Measurements from ENCODE around the gene ZNF268. TPM values are rescaled to one million over a fixed set of nuclear protein-coding genes. Genes with fewer than 3 reads are reported as not detected.

The ZNF268 gene
- total RNA-seq, 1 experiment from 2014 or later = 21.7 TPM

DNA sequence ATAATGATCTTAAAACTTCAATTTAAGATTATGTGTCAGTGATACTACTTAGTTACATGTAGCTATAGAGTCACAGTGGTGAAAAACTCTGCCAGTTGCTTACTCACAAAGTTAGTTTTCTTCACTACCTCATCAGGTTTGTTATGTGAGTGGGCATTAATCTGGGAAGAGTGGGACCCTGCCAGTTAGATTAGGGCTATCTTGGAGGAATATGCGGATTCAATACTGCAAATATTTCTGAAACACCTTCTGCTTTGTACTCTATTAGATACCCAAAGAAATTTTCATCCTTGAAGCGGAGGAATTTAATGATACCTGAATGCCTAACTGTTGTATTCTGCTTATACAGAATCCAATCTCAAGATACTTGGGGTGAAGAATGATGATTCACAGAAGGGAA is 25.1 kb downstream of the ZNF268 start:
- peaks cover 22% of the 10 kb centered on the region for H3K36me3 ChIP-seq (replicated peaks; ENCODE audit: control insufficient read depth, insufficient read depth, low read length)
- no peak for DNase-seq
- no peak overlapping the region for H3K4me3 ChIP-seq (ENCODE audit: insufficient read depth, low read depth, low read length)
- no peaks in the 10 kb centered on the region for H3K27me3 ChIP-seq (ENCODE audit: control insufficient read depth, insufficient read depth, low read length)

DNA sequence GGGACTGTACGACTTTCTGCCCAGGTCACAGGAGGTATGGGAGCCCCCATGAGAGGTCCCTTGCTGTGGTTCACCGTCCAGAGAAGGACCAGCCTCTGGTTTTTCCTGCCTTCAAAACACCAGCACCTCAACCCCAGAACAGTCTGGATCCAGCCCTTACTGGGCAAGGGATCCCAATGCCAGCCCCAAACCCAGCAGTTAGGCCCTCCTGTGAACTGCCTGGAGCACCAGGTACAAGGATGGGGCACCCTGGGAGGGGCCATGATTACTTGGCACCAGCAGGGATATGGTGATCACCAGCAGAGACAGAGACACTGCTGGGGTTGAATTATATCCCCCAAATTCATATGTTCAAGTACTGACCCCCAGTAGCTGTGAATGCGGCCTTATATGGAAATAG is 34.4 kb downstream of the ZNF268 start:
- no peak for DNase-seq
- Histone ChIP-seq H3K27me3 (ENCODE audit: control insufficient read depth, insufficient read depth, low read length) (no peaks in the 10 kb centered on the region), H3K36me3 (replicated peaks; ENCODE audit: control insufficient read depth, insufficient read depth, low read length) (no peaks in the 10 kb centered on the region), H3K4me3 (ENCODE audit: insufficient read depth, low read depth, low read length) (no peak overlapping the region)

DNA sequence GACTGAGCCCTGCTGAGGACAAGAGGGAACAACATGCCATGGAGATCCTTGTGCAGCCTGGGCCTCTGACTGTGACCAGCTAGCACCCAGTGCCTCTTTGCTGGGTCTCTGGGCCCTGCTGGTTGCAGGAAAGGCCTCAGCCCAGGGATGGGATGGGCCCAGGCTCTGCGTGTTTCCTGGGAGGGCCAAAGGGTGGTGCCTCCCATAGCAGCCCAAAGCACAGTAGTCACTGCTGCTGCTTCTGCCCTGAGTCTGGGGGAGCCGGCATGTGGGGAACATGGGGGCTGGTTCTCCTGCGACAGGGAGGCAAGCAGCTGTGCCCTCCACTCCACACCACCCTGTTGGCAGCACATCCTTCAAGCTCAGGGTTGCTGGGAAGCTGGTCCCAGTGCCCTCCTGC is 35.9 kb downstream of the ZNF268 start:
- no peaks in the 10 kb centered on the region for H3K27me3 ChIP-seq (ENCODE audit: control insufficient read depth, insufficient read depth, low read length)
- DNase-seq = no peak
- no peaks in the 10 kb centered on the region for H3K36me3 ChIP-seq (replicated peaks; ENCODE audit: control insufficient read depth, insufficient read depth, low read length)
- H3K4me3 ChIP-seq (ENCODE audit: insufficient read depth, low read depth, low read length) = no peak overlapping the region

DNA sequence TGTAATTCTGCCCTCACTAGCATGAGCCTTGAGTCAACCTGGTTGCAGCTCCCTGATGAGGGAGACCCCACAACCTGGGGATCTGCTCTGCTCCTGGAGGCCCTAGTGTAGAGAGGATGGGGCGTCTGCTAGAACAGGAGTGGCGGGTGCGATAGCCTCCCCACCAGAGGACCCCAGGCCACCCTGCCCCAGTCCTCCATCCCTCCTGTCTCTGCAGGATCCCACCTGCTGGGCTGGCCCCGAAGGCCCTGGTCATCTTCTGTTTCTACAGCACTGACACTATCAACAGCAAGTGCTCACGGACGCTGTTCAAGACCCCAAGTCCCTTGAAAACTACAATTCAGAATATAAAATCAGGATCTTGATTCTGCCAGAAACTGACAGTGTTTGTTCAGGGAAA is 39.2 kb downstream of the ZNF268 start:
- DNase-seq = peak; percentile 13
- Histone ChIP-seq H3K4me3 (ENCODE audit: insufficient read depth, low read depth, low read length) (no peak overlapping the region), H3K27me3 (ENCODE audit: control insufficient read depth, insufficient read depth, low read length) (no peaks in the 10 kb centered on the region), H3K36me3 (replicated peaks; ENCODE audit: control insufficient read depth, insufficient read depth, low read length) (no peaks in the 10 kb centered on the region)

DNA sequence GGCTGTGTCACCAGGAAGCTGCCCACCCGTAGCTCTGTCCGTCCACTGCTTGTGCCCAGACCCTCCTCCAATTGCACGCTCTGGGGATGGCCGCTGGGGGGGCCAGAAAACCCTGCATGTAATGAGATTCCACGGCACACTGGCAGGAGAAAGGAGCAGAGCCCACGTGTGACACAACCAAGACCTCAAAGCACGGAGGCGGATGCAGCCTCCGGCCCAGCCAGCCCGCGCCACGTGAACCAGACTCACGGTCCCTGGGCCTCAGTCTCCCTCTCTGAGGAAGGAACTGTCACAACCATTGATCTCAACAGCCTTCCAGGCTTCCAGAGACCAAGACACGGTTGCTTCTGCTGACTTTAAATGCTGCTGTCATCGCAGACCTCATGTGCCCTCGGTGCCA is 39.9 kb downstream of the ZNF268 start:
- H3K4me3 ChIP-seq (ENCODE audit: insufficient read depth, low read depth, low read length) = no peak overlapping the region
- H3K27me3 ChIP-seq (ENCODE audit: control insufficient read depth, insufficient read depth, low read length) = no peaks in the 10 kb centered on the region
- DNase-seq = peak; percentile 13
- H3K36me3 ChIP-seq (replicated peaks; ENCODE audit: control insufficient read depth, insufficient read depth, low read length) = no peaks in the 10 kb centered on the region

DNA sequence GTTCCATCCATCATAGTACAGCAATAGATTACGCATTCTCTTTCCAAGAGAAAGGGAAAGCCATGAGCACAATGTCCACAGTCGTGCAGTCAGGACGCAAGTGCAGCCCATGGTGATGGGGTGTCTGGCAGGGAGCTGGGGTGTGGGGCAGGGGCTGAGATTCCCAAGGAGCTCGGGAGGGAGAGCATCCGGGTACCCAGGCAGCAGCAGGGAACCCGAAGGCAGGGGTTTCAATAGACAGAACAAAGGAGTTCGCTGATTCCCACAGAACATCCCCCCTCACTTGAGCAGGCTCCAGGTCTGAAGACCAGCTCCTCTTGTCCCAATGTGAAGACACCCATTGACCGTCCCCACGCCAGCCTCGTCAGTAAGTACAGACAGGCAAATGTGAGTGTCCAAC is 40.9 kb downstream of the ZNF268 start:
- Histone ChIP-seq H3K27me3 (ENCODE audit: control insufficient read depth, insufficient read depth, low read length) (no peaks in the 10 kb centered on the region), H3K36me3 (replicated peaks; ENCODE audit: control insufficient read depth, insufficient read depth, low read length) (no peaks in the 10 kb centered on the region), H3K4me3 (ENCODE audit: insufficient read depth, low read depth, low read length) (no peak overlapping the region)
- DNase-seq = no peak

DNA sequence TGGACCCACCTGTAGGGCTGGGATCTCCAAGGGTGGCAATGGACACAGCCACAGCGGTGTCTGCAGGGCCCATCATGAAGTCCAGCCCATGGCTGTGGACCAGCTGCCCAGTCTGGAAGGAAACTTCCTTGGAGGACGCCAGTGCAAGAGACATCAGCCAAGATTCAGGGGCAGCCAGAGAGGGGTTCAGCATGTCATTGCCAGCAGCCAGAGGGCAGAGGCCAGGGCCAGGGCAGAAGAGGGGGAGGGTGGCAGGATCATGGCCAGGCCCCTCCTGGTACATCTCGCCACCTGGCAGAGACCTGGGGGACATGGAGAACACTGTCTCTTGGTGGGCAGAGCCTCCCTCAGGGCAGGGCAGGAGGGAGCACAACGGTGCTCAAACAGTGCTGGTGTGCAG is 44.2 kb downstream of the ZNF268 start:
- H3K27me3 ChIP-seq (ENCODE audit: control insufficient read depth, insufficient read depth, low read length) = no peaks in the 10 kb centered on the region
- no peak for DNase-seq
- no peak overlapping the region for H3K4me3 ChIP-seq (ENCODE audit: insufficient read depth, low read depth, low read length)
- H3K36me3 ChIP-seq (replicated peaks; ENCODE audit: control insufficient read depth, insufficient read depth, low read length) = no peaks in the 10 kb centered on the region

DNA sequence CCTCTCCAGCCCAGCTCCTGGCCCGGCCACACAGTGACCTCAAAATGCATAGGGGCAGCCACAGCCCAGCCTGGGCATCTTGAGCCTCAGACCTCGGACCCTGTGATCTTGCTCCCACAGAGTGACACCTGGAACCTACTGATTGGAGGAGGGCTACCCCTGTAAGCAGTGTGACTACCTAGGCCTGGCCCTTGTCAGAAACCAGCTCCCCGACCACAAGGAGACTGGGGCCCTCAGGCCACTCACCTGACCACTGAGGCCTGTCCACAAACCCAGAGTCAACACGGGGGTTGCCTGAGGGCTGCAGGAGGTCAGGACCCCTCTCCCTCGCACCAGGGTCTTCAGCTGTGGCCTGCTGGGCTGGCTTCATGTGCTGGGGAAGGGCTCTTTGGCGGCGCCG is 45.4 kb downstream of the ZNF268 start:
- no peak overlapping the region for H3K4me3 ChIP-seq (ENCODE audit: insufficient read depth, low read depth, low read length)
- DNase-seq = peak; percentile 14
- H3K36me3 ChIP-seq (replicated peaks; ENCODE audit: control insufficient read depth, insufficient read depth, low read length) = no peaks in the 10 kb centered on the region
- H3K27me3 ChIP-seq (ENCODE audit: control insufficient read depth, insufficient read depth, low read length) = no peaks in the 10 kb centered on the region

DNA sequence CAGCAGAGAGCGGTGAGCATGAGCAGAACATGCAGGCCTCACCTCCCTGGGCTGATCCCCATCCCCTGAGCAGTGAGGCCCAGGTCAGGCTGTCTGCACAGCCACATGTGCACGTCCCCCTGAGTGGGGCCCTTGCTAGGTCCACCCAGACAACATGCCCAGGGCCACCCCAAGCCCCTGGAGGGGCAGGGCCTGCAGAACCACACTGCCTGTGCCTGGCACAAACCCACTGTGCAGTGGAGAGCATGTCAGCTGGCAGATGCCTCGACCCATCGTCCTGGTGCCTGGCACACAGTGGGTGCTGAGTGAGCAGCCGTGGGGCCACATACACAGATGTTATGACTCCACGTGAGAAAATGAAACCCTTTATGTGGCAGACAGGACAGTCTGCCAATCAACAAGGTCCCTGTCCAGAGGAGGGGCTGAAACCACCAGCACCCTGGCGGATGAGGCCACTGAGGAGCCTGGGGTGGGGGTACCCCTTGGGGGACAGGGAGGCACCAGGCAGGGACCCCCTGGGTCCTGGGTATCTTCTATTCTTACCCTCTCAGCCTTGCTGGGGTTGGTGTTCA is 46.1 kb downstream of the ZNF268 start:
- peak; percentile 18 for DNase-seq
- no peaks in the 10 kb centered on the region for H3K27me3 ChIP-seq (ENCODE audit: control insufficient read depth, insufficient read depth, low read length)
- no peaks in the 10 kb centered on the region for H3K36me3 ChIP-seq (replicated peaks; ENCODE audit: control insufficient read depth, insufficient read depth, low read length)
- no peak overlapping the region for H3K4me3 ChIP-seq (ENCODE audit: insufficient read depth, low read depth, low read length)

DNA sequence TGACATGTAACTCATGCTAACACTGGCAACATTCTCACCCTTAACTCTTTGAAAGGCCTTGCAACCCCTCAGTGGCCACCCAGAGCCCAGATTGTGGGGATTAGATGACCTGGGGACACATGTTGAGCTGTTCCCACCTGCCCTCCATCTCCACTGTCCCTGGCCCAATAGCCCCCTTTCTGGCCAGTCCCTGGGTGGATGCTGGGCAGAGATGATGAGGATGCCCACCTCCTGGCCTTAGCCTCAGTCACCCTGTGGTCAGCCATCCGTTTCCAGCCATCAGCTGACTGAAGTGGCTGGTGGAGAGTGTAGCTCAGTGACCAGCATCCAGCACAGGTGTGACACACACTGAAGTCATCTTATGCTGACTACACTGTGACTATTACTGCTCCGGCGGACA is 49.7 kb downstream of the ZNF268 start:
- Histone ChIP-seq H3K27me3 (ENCODE audit: control insufficient read depth, insufficient read depth, low read length) (no peaks in the 10 kb centered on the region), H3K36me3 (replicated peaks; ENCODE audit: control insufficient read depth, insufficient read depth, low read length) (no peaks in the 10 kb centered on the region), H3K4me3 (ENCODE audit: insufficient read depth, low read depth, low read length) (no peak overlapping the region)
- no peak for DNase-seq

DNA sequence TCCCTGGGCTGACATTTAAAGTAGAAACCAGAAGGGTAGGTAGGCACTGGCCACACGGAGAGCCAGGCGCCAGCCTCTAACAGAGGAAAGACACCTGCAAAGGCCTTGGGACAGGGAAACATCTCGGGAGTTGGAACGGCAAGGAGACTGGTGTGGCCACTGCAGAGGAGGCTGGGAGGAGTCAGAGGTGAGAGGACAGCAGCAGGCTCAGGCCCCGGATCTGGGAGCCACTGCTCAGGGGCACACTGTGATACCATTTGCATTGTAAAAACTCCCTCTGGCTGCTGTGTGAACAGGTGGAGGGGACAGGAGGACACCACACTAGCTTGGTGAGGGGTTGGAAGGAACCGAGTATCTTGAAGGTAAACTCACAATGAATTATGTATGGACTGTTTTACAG is 51.7 kb downstream of the ZNF268 start:
- no peaks in the 10 kb centered on the region for H3K36me3 ChIP-seq (replicated peaks; ENCODE audit: control insufficient read depth, insufficient read depth, low read length)
- H3K27me3 ChIP-seq (ENCODE audit: control insufficient read depth, insufficient read depth, low read length) = no peaks in the 10 kb centered on the region
- DNase-seq = peak; percentile 9
- no peak overlapping the region for H3K4me3 ChIP-seq (ENCODE audit: insufficient read depth, low read depth, low read length)

DNA sequence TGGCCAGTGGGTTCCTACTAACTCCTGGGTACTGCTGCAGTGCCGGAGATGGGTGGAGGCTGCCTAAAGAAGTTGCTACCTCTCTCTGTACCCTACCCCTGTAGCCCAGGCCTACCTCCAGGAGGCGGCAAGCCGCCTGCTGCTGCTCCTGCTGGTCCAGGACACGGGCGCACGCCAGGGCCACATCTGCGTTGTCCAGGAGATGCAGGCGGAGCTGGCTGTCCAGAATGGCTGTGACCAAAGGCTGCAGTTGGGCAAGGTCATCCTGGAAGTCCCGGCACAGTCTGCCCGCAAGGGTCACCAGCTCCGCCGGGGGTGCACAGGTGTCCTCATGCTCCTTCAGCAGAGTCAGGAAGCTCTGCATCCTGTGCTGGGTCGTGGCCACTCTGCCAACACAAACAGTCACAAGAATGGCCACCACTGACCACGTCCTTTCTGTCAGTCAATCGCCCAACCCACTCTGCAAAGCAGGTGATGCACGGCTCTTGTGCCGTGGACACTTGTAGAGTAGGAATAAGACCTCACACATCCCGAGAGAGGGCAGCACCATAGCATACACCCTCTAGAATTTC is 52.8 kb downstream of the ZNF268 start:
- peak; percentile 20 for DNase-seq
- Histone ChIP-seq H3K36me3 (replicated peaks; ENCODE audit: control insufficient read depth, insufficient read depth, low read length) (no peaks in the 10 kb centered on the region), H3K4me3 (ENCODE audit: insufficient read depth, low read depth, low read length) (no peak overlapping the region), H3K27me3 (ENCODE audit: control insufficient read depth, insufficient read depth, low read length) (no peaks in the 10 kb centered on the region)

DNA sequence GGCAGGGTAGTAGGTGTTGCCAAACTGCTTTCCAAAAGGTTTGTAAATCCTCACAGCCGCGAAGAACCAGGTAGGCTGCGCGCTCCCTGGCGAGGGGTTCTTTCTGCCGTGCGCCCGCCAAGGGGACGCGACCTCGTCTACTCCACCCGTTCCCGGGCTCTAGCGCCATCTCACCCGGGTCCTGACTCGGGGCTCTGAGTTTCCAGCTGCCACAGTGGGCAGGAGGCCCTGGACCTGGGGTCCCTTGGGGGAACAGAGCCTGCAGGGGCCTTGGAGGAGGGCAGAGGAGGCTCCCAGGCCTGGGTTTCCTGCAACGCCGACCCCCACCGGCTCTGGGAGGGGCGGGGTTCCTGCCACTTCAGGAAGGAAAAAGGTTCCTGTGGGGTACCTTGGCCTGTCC is 53.7 kb downstream of the ZNF268 start:
- Histone ChIP-seq H3K36me3 (replicated peaks; ENCODE audit: control insufficient read depth, insufficient read depth, low read length) (no peaks in the 10 kb centered on the region), H3K4me3 (ENCODE audit: insufficient read depth, low read depth, low read length) (no peak overlapping the region), H3K27me3 (ENCODE audit: control insufficient read depth, insufficient read depth, low read length) (no peaks in the 10 kb centered on the region)
- peak; percentile 31 for DNase-seq

DNA sequence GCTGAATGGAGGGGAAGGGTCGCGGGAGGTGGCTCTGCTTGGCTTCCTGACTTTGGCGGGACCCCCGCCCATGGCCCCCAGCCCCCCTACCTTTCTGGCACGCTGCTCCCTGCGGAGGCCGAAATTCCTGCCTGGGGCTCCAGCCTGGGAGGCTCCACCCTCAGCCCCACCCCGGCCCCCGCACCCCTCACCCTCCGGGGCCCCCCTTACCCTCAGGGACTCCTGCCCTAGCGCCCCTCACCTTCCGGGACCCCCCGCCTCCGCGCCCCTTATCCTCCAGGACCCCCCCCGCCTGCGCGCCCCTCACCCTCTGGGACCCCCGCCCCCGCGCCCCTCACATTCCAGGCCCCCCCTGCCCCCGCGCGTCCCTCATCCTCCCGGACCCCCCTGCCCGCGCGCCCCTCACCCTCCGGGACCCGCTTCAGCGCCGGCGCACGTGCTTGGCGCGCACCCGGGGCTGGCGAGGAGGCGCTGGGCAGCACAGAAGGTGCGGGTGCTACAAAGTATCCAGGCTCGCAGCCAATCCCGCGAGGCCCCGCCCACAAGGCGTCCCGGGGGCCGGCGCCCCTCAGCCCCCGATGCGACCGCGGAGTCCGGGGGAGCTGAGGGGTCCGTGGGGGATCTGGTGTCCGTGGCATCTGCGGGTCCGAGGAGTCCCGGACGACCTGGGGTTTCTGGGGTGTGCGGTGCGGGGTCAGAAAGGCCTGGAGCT is 54.3 kb downstream of the ZNF268 start, which contains the start of gene ANHX:
Gene ANHX (minus strand): TSS at position 477 of the 712 bp plus-strand sequence. CDS start 1,521 bp downstream, outside the sequence.
- no peak within 1 kb of the TSS for H3K4me3 ChIP-seq (ENCODE audit: insufficient read depth, low read depth, low read length)
- no peaks in the 10 kb centered on the region for H3K27me3 ChIP-seq (ENCODE audit: control insufficient read depth, insufficient read depth, low read length)
- peak; percentile 54 for DNase-seq
- H3K36me3 ChIP-seq (replicated peaks; ENCODE audit: control insufficient read depth, insufficient read depth, low read length) = no peaks in the 10 kb centered on the region

DNA sequence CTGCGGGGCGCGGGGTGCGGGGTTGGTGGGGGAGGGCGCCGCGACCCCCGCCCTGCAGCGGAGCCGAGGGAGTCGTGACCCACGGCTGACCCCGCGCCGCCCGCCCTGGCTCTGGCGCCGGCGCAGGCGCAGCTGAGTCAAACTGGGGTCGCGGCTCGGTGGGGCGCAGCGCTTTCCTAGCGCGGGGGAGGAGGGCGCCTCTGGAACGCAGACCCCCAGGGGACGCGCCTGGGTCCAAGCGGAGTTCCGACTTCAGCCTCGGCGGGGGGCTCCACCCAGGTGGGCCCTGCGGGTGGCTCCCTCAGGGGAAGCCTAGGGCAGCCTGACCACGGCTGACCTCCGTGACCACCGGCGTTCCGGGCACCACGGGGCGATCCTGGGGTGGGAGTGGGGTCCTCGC is 54.8 kb downstream of the ZNF268 start:
- H3K27me3 ChIP-seq (ENCODE audit: control insufficient read depth, insufficient read depth, low read length) = no peaks in the 10 kb centered on the region
- peak; percentile 32 for DNase-seq
- H3K36me3 ChIP-seq (replicated peaks; ENCODE audit: control insufficient read depth, insufficient read depth, low read length) = no peaks in the 10 kb centered on the region
- no peak overlapping the region for H3K4me3 ChIP-seq (ENCODE audit: insufficient read depth, low read depth, low read length)
